HG03159 (cell line): Measurements from ENCODE around the gene PPARG.
A peak's percentile ranks its signal among the peaks of the same experiment; 100 is the strongest.
"Not testable (repeated sequence)": the region's sequence is repeated elsewhere in the genome, so short reads cannot be mapped to it uniquely, and the experiment has no call there.

Experiments used
- ATAC-seq: cut with Tn5 transposase; IDR thresholded peaks from one replicate; pipeline ENCODE4 v1.9.1; 2021; ENCODE audit warnings: mild to moderate bottlenecking, moderate library complexity; ENCODE audit not compliant: unreplicated experiment

The PPARG gene

GRCh38 chr3:12371525-12372140, 82.8 kb downstream of the PPARG start:
- no peak for ATAC-seq

- no peak for ATAC-seq
Measured at GRCh38 chr3:12372741-12373280, 83.9 kb downstream of the PPARG start.

- no peak for ATAC-seq
Measured at GRCh38 chr3:12375572-12375971, 86.7 kb downstream of the PPARG start.

DNA sequence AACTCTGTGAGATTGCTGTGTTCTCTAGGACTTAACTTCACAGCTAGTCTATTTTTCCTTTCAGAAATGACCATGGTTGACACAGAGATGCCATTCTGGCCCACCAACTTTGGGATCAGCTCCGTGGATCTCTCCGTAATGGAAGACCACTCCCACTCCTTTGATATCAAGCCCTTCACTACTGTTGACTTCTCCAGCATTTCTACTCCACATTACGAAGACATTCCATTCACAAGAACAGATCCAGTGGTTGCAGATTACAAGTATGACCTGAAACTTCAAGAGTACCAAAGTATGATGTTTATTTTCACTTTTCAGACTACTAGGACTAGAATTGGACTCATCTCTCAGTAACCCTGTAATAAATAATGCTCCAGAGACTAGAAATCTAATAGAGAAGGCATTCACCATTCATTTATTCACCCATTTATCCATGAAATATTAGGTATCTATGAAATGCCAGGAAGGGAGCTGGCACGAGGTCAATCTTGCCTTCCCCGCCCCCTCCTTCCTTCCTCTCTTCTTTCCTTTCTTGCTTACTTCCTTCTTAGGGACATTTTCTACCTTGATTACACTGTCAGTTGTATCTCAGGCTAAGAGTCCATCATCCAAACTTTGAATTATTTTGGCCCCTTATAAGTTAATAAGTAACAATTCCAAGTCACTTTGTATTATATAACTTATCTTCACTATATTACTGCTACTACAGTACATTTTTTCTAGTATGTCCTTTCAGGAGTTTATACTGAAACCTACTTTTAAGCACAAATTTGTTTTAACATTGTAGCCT, 91.0 kb downstream of the PPARG start:
- ATAC-seq: no peak

- ATAC-seq: no peak
Measured at GRCh38 chr3:12380461-12380860, 91.6 kb downstream of the PPARG start.

DNA sequence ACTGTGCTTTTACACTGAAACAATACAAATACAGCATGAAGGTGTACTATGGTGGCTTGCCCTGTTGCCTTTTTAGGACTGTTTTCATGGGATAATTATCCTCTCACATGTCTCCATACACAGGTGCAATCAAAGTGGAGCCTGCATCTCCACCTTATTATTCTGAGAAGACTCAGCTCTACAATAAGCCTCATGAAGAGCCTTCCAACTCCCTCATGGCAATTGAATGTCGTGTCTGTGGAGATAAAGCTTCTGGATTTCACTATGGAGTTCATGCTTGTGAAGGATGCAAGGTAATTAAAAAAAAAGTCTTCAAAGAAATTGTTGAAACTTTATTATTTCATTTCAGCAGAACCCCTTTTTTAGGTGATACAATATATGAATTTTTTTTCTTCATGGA, 92.3 kb downstream of the PPARG start:
- no peak for ATAC-seq

DNA sequence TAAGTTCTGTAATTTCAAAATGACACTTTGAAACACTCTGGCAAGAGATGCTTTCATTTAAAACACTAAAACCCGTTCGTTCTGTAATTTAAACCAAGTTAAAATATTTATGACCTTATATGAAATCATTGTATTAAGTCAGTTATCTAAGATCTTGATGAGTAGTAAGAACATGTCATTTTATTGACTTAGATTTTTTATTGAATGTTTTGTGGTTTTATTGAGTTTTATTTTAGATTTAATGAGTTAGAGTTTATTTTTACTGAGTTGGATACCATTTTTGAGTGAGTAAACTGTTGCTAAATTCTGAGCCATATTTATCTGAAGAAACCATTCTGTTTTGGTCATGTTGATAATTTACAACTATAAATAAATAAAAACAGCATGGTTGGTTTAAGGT, 94.3 kb downstream of the PPARG start:
- no peak for ATAC-seq

DNA sequence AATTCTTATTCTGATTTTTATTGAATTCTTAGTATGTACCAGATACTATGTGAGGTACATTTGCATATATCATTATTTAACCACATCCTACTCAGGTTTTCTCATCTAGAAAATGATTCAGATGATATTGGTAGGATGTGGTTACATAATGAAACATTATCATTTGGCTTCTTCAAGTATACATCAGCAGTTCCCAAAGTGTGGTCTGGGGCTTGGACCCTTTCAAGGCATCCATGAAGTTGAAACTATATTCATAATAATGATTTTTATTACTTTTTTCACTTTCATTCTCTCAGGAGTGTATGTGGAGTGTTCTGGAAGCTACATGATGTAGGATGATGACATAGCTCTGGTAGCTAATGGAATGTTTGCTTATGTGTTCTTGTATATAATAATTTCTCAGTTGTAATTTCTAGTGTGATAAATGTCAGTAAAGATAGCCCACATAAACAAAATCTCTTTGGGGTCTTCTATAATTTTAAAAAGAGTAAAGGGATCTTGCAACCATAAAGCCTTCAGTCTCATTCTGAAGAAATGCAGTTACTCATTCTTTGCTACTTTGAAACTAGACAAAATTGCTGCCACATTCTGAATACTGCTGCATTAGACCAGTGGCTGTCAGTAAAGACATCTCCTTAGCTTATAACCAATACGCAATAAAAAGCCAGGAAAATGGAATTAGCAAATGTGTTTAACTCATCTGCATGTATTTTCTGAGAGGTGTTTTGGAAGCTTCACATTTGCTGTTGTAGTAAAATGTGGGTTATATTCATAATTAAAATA, 95.8 kb downstream of the PPARG start:
- no peak for ATAC-seq

- not testable (repeated sequence) for ATAC-seq
Measured at GRCh38 chr3:12386514-12387291, 97.8 kb downstream of the PPARG start.

DNA sequence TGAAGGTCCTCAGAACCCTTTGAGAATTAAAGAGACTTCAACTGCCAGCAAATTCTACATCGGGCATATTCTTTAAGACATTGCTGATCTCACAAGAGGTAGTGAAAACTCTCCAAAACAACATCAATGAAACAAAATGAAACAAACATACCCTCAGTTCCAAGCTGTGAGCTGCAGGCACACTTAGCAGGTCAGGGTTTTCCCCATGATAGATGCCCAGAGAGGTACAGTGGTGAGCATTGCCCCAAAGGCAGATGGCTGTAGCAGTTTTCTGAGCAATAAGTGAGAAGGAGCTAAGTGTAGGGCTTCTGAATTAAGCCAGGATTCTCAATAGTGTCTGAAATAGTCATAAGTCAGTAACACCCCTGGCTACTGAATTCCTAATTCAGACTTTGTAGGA, 99.3 kb downstream of the PPARG start:
- no peak for ATAC-seq

GRCh38 chr3:12392101-12392878, 103.4 kb downstream of the PPARG start:
- ATAC-seq: no peak

DNA sequence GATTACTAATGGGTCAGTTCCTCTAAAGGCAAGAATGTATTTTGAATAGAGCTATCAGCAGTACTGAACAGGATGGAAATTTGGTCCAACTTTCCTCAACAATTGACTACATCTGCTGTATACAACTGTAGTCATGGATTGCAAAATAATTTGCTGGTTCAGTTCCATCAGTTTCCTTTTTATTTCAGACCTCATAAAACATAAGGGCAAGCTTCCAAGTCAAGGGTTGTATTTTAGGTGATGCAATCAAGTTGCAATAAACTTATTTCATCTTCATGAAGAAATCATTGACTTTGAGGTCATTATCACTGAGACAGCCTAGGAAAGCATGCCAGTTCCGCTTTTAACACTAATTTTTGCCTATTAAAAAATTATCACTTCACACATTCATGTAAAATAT, 105.0 kb downstream of the PPARG start:
- ATAC-seq: no peak

DNA sequence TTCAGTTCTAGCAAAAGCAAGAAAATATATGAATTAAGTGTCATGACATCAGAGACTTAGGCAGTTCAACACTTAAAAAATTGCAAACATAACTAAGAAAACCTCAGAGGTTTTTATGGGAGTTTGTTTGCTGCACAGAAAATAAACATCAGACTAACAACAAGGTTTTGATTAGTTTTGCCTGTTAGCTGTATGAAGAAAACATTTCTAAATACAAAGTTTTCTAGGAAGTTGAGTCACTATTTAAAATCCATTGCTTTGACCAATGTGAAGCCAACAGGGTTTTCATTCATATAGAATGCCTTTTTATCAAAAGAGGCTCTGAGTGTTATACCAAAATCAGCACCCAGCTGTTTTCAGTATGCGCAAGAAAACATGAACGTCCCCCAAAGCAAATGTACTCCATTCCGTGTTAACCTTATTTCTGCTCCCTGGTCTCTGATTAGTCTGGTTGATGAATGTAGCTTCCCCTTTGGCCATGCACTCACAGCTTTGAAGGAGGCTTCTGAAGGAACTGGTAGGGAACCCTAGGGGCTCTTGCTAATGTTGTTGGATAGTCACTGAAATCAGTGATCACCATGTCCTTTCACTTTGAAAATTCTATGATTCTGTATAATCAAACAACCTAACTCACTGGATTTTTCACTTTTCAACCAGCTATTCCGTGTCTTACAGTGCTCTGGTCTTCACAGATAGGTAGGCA, 105.8 kb downstream of the PPARG start:
- ATAC-seq: peak; percentile 3

- ATAC-seq: peak; percentile 96
Measured at GRCh38 chr3:12395349-12396012, 106.6 kb downstream of the PPARG start.

- no peak for ATAC-seq
Measured at GRCh38 chr3:12396471-12396870, 107.6 kb downstream of the PPARG start.

DNA sequence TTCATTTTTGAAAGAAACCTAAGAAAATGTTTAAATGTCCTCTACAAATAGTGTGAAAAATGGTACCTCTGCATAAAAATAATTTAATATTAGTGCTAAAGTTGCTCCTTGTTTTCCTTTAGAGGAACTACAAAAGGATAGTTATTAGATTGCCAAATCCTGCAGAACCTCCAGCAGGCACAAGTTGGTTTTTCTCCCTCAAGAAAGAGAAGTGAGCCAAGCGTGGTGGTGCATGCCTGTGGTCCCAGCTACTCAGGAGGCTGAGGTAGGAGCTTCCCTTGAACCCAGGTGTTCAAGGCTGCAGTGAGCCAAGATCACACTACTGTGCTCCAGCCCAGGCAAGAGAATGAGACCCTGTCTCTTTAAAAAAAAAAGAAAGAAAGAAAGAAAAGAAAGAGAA, 110.4 kb downstream of the PPARG start:
- ATAC-seq: no peak

- no peak for ATAC-seq
Measured at GRCh38 chr3:12400616-12401194, 111.8 kb downstream of the PPARG start.

DNA sequence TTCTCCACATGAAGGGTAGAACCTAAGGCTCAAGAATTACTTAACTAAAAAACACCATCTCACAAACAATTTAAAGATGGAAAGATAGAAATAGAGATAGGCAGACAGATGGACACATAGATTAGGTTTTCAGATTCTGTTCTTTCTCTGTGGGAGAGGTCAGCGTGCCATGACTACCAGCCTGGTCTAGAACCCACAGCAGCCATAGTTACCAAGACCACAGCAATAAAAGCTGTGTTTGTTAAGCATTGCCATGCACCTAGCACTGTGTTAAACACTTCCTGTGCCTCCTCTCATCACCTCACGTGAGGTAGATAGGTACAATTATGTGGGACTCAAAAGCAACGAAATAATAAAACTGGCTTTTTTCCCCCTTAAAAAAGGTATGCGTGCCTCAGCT, 112.3 kb downstream of the PPARG start:
- no peak for ATAC-seq
